CD4-positive, alpha-beta T cell treated with Interferon alpha-2 for 1 hour (primary cell): Measurements from ENCODE around the gene MAGI1.

Experiments used
- DNase-seq, 2 donors: peaks; one replicate each; pipeline ENCODE4 v3.0.0-alpha.2; 2020 to 2022

MAGI1 gene

GRCh38 chr3:65701516-65701915 lies 337.2 kb downstream of the MAGI1 start:
- DNase-seq, result no peak

GRCh38 chr3:65689436-65689835 lies 349.3 kb downstream of the MAGI1 start:
- DNase-seq, result no peak

GRCh38 chr3:65687741-65688140 lies 351.0 kb downstream of the MAGI1 start:
- no peak for DNase-seq

GRCh38 chr3:65685621-65686235 lies 353.0 kb downstream of the MAGI1 start:
- DNase-seq, result no peak

- no peak for DNase-seq
These were observed 360.2 kb downstream of the MAGI1 start for GRCh38 chr3:65678516-65678915.

GRCh38 chr3:65677486-65678010 lies 361.2 kb downstream of the MAGI1 start:
- no peak for DNase-seq

- DNase-seq, result no peak
These were observed 362.1 kb downstream of the MAGI1 start for GRCh38 chr3:65676580-65676979.

GRCh38 chr3:65675011-65675410 lies 363.7 kb downstream of the MAGI1 start:
- DNase-seq, result no peak

GRCh38 chr3:65674226-65674625 lies 364.5 kb downstream of the MAGI1 start:
- DNase-seq, result no peak

- no peak for DNase-seq
These were observed 365.6 kb downstream of the MAGI1 start for GRCh38 chr3:65672871-65673815.

- DNase-seq, result no peak
These were observed 366.7 kb downstream of the MAGI1 start for GRCh38 chr3:65672061-65672460.

- DNase-seq, result no peak
These were observed 367.7 kb downstream of the MAGI1 start for GRCh38 chr3:65671004-65671403.

- no peak for DNase-seq
These were observed 369.4 kb downstream of the MAGI1 start for GRCh38 chr3:65669163-65669875.

- no peak for DNase-seq
These were observed 370.8 kb downstream of the MAGI1 start for GRCh38 chr3:65667963-65668362.

- no peak for DNase-seq
These were observed 372.1 kb downstream of the MAGI1 start for GRCh38 chr3:65666448-65667091.

- DNase-seq, result no peak
These were observed 372.8 kb downstream of the MAGI1 start for GRCh38 chr3:65665915-65666314.

GRCh38 chr3:65664931-65665330 lies 373.8 kb downstream of the MAGI1 start:
- DNase-seq, result no peak

- no peak for DNase-seq
These were observed 374.3 kb downstream of the MAGI1 start for GRCh38 chr3:65664446-65664845.

- DNase-seq, result no peak
These were observed 376.6 kb downstream of the MAGI1 start for GRCh38 chr3:65662095-65662494.

- no peak for DNase-seq
These were observed 378.6 kb downstream of the MAGI1 start for GRCh38 chr3:65660000-65660598.

- no peak for DNase-seq
These were observed 379.3 kb downstream of the MAGI1 start for GRCh38 chr3:65659396-65659795.

- DNase-seq, result no peak
These were observed 380.3 kb downstream of the MAGI1 start for GRCh38 chr3:65658401-65658800.
